Embryonic facial prominence (tissue), 1 donor: ENCODE results near the gene PSMB10.
"Not testable (repeated sequence)": the region's sequence is repeated elsewhere in the genome, so short reads cannot be mapped to it uniquely, and the experiment has no call there.

ENCODE experiments used
- DNase-seq: peaks from one replicate; pipeline ENCODE4 v3.0.0-alpha.2; 2016; ENCODE audit errors: extremely low spot score

Gene PSMB10

GRCh38 chr16:67942200-67942509 is 5.5 kb upstream of the PSMB10 start:
- no peak for DNase-seq

GRCh38 chr16:67941469-67942199 is 5.0 kb upstream of the PSMB10 start:
- no peak for DNase-seq

GRCh38 chr16:67940446-67941089 is 3.9 kb upstream of the PSMB10 start:
- no peak for DNase-seq

GRCh38 chr16:67939507-67940445 is 3.1 kb upstream of the PSMB10 start:
- DNase-seq = no peak

GRCh38 chr16:67937713-67938112 is 1.1 kb upstream of the PSMB10 start:
- DNase-seq = not testable (repeated sequence)

- DNase-seq = peak; percentile 14
These were observed 393 bp upstream of the PSMB10 start for GRCh38 chr16:67936880-67937605.

- peak; percentile 89 for DNase-seq
These were observed 1.1 kb downstream of the PSMB10 start for GRCh38 chr16:67935402-67936123.

GRCh38 chr16:67935101-67935401 is 1.6 kb downstream of the PSMB10 start:
- no peak for DNase-seq

- DNase-seq = no peak
These were observed 2.1 kb downstream of the PSMB10 start for GRCh38 chr16:67934306-67935100.

- no peak for DNase-seq
These were observed 2.8 kb downstream of the PSMB10 start for GRCh38 chr16:67933805-67934204.

GRCh38 chr16:67932462-67932840 is 4.2 kb downstream of the PSMB10 start:
- no peak for DNase-seq

- DNase-seq = no peak
These were observed 4.8 kb downstream of the PSMB10 start, which contains the start of gene CTRL for GRCh38 chr16:67931712-67932461. Gene CTRL, minus strand, starts transcription at chr16:67931862. Its CDS starts 10 bp downstream, at chr16:67931852.

GRCh38 chr16:67930678-67931211 is 5.9 kb downstream of the PSMB10 start:
- DNase-seq = no peak

- DNase-seq = no peak
These were observed 6.5 kb downstream of the PSMB10 start for GRCh38 chr16:67930191-67930590.

GRCh38 chr16:67928561-67929364 is 7.9 kb downstream of the PSMB10 start:
- no peak for DNase-seq

GRCh38 chr16:67928147-67928546 is 8.5 kb downstream of the PSMB10 start:
- DNase-seq = no peak

GRCh38 chr16:67927131-67927941 is 9.3 kb downstream of the PSMB10 start:
- no peak for DNase-seq
